IMR-90 (cell line): ENCODE data around the gene EXT2.

ENCODE experiments used
- FOS ChIP-seq: fragments of 150-350 bp; IDR thresholded peaks from 2 replicates; pipeline ENCODE4 v1.6.1; 2016; ENCODE audit warnings: low read depth, low read length
- MXI1 ChIP-seq: IDR thresholded peaks from 2 replicates; pipeline ENCODE4 v1.6.1; 2012; ENCODE audit warnings: low read depth, mild to moderate bottlenecking, low read length, moderate library complexity, borderline replicate concordance

DNA sequence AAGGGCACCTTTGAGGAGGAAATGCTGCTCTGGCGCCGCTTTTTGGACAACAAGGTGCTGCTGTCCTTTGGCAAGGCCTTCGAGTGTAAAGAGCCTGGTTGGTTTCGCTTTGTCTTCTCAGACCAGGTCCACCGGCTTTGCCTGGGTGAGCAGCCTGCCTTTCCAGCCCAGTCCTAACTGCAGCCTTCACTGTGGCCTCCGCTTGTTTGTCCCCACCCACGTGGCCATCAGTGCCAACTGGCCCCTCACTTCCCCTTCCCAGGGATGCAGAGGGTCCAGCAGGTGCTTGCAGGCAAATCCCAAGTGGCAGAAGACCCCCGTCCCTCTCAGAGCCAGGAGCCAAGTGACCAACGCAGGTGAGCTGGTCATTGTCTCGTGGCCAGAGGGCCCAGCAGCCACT lies 12.0 kb upstream of the EXT2 start:
- TF ChIP-seq FOS (no peak), MXI1 (no peak)
